HG03025 (cell line): ENCODE measurements around the gene RCL1.
A peak's percentile ranks its signal among the peaks of the same experiment; 100 is the strongest.

Experiments
- ATAC-seq: cut with Tn5 transposase; IDR thresholded peaks from one replicate; pipeline ENCODE4 v1.9.1; 2021; ENCODE audit warnings: mild to moderate bottlenecking, moderate library complexity; ENCODE audit not compliant: unreplicated experiment, low FRiP score

The RCL1 gene

GRCh38 chr9:4805191-4805918, 12.6 kb downstream of the RCL1 start:
- no peak for ATAC-seq

- ATAC-seq, result no peak
These were observed 17.8 kb downstream of the RCL1 start for GRCh38 chr9:4810565-4810964.

GRCh38 chr9:4811824-4812223, 19.1 kb downstream of the RCL1 start:
- no peak for ATAC-seq

- no peak for ATAC-seq
These were observed 20.1 kb downstream of the RCL1 start for GRCh38 chr9:4812858-4813257.

- ATAC-seq, result peak; percentile 37
These were observed 22.2 kb downstream of the RCL1 start for GRCh38 chr9:4814913-4815312.

GRCh38 chr9:4815381-4815956, 22.7 kb downstream of the RCL1 start:
- peak; percentile 42 for ATAC-seq

GRCh38 chr9:4820168-4820567, 27.4 kb downstream of the RCL1 start:
- no peak for ATAC-seq

- ATAC-seq, result no peak
These were observed 28.4 kb downstream of the RCL1 start for GRCh38 chr9:4821133-4821532.

GRCh38 chr9:4822057-4822456, 29.3 kb downstream of the RCL1 start:
- no peak for ATAC-seq

- ATAC-seq, result no peak
These were observed 33.8 kb downstream of the RCL1 start for GRCh38 chr9:4826417-4827166.

GRCh38 chr9:4827224-4827623, 34.5 kb downstream of the RCL1 start:
- ATAC-seq, result no peak

GRCh38 chr9:4828761-4829160, 36.0 kb downstream of the RCL1 start:
- no peak for ATAC-seq

- no peak for ATAC-seq
These were observed 37.2 kb downstream of the RCL1 start for GRCh38 chr9:4829969-4830368.

GRCh38 chr9:4830699-4831098, 38.0 kb downstream of the RCL1 start:
- ATAC-seq, result no peak

- ATAC-seq, result no peak
These were observed 38.4 kb downstream of the RCL1 start for GRCh38 chr9:4831119-4831518.

- no peak for ATAC-seq
These were observed 39.2 kb downstream of the RCL1 start for GRCh38 chr9:4831944-4832343.

GRCh38 chr9:4832786-4833579, 40.2 kb downstream of the RCL1 start:
- ATAC-seq, result no peak

- ATAC-seq, result no peak
These were observed 41.2 kb downstream of the RCL1 start for GRCh38 chr9:4833781-4834560.

- ATAC-seq, result no peak
These were observed 43.9 kb downstream of the RCL1 start for GRCh38 chr9:4836676-4837075.
